OCI-LY7 (cell line): ENCODE measurements around the gene NFAM1. TPM values are rescaled to one million over a fixed set of nuclear protein-coding genes. Genes with fewer than 3 reads are reported as not detected.

Experiments used
- BruUV-seq: library from RNA; stranded (reverse); fragments of 400-500 nt; replicated peaks from 2 replicates; lab custom pipeline; 2021; lab: Mats Ljungman, UMichigan
- CTCF ChIA-PET: fragments of 300-600 bp; sonication (Branson Sonifier 250); formaldehyde crosslinking; loops from one replicate; lab custom pipeline; 2022; ENCODE audit warnings: antibody characterized with exemption; ENCODE audit not compliant: unreplicated experiment; lab: Charles Lee
- POLR2A ChIA-PET: fragments of 300-600 bp; sonication (Branson Sonifier 250); formaldehyde crosslinking; loops from one replicate; lab custom pipeline; 2022; ENCODE audit warnings: antibody characterized with exemption; lab: Charles Lee
- DNase-seq: peaks from one replicate; pipeline ENCODE4 v3.0.0-alpha.2; 2015; ENCODE audit warnings: low spot score
- H2AFZ ChIP-seq: fragments of 200-600 bp; sonication (generic), shearing (Covaris generic); 2 replicates; pipeline ENCODE4 v1.6.1; 2014; ENCODE audit warnings: mild to moderate bottlenecking, antibody characterized with exemption, low read length, moderate library complexity
- H3K27ac ChIP-seq: fragments of 200-600 bp; sonication (generic); 2 replicates; pipeline ENCODE4 v1.5.1; 2014; ENCODE audit warnings: mixed run types, low read depth, mild to moderate bottlenecking, moderate library complexity, low read length, inconsistent platforms; ENCODE audit not compliant: poor library complexity, severe bottlenecking
- H3K36me3 ChIP-seq: fragments of 200-600 bp; sonication (generic); 2 replicates; pipeline ENCODE4 v1.6.1; 2014; ENCODE audit warnings: mild to moderate bottlenecking, antibody characterized with exemption, low read length, moderate library complexity, mixed read lengths; ENCODE audit not compliant: insufficient read depth
- H3K4me1 ChIP-seq: fragments of 200-600 bp; sonication (generic); 2 replicates; pipeline ENCODE4 v1.5.1; 2014; ENCODE audit warnings: mild to moderate bottlenecking, low read length; ENCODE audit not compliant: insufficient read depth, poor library complexity, severe bottlenecking
- H3K4me2 ChIP-seq: fragments of 200-600 bp; sonication (generic); 2 replicates; pipeline ENCODE4 v1.6.1; 2014; ENCODE audit warnings: mild to moderate bottlenecking, low read length
- H3K4me3 ChIP-seq: fragments of 200-600 bp; sonication (generic); 2 replicates; pipeline ENCODE4 v1.5.1; 2014; ENCODE audit warnings: mild to moderate bottlenecking, low read depth, low read length; ENCODE audit not compliant: poor library complexity, severe bottlenecking
- H3K79me2 ChIP-seq: fragments of 200-600 bp; sonication (generic); 2 replicates; pipeline ENCODE4 v1.6.1; 2016; ENCODE audit warnings: low read depth, mild to moderate bottlenecking, low read length, moderate library complexity, mixed read lengths; ENCODE audit not compliant: insufficient read depth
- H3K9me2 ChIP-seq: fragments of 200-600 bp; sonication (generic); 2 replicates; pipeline ENCODE4 v1.6.1; 2016; ENCODE audit warnings: mild to moderate bottlenecking, low read length, mixed read lengths; ENCODE audit not compliant: insufficient read depth
- H3K9me3 ChIP-seq: fragments of 200-600 bp; sonication (generic); 2 replicates; pipeline ENCODE4 v1.6.1; 2014; ENCODE audit warnings: mild to moderate bottlenecking, mixed run types, low read length, mixed read lengths
- H4K20me1 ChIP-seq: fragments of 200-600 bp; sonication (generic); 2 replicates; pipeline ENCODE4 v1.6.1; 2014; ENCODE audit warnings: mild to moderate bottlenecking, antibody characterized with exemption, low read length, moderate library complexity, mixed read lengths; ENCODE audit not compliant: insufficient read depth
- EZH2phosphoT487 ChIP-seq: fragments of 200-600 bp; sonication (generic); IDR thresholded peaks from 2 replicates; pipeline ENCODE4 v1.6.1; 2018; ENCODE audit warnings: low read depth, borderline replicate concordance, mild to moderate bottlenecking, mixed run types, antibody characterized with exemption, low read length, moderate library complexity, mixed read lengths
- intact Hi-C: fragments of 100-400 bp; cut with micrococcal nuclease; formaldehyde crosslinking; loops from one replicate; pipeline ENCODE4 v1.10.0; 2022; ENCODE audit not compliant: unreplicated experiment
- total RNA-seq, 2 experiments: library from RNA; depleted of rRNA in 1 of 2; stranded (reverse); fragments of >200 nt in 1 of 2; shearing (Covaris generic) in 1 of 2; gene quantifications; 2 replicates each; pipeline ENCODE4 v1.2.3, GENCODE V29; 2014 to 2022
- TF ChIP-seq, protein P1 (sequence below): fragments of 200-600 bp; sonication (generic); conservative IDR thresholded peaks from 2 replicates; pipeline ENCODE4 v1.5.1; 2014; ENCODE audit warnings: mild to moderate bottlenecking, antibody characterized with exemption, low read length, moderate library complexity, mixed read lengths

NFAM1 gene
- total RNA-seq, 2 experiments from 2014 or later: 0.16 to 0.88 TPM

DNA sequence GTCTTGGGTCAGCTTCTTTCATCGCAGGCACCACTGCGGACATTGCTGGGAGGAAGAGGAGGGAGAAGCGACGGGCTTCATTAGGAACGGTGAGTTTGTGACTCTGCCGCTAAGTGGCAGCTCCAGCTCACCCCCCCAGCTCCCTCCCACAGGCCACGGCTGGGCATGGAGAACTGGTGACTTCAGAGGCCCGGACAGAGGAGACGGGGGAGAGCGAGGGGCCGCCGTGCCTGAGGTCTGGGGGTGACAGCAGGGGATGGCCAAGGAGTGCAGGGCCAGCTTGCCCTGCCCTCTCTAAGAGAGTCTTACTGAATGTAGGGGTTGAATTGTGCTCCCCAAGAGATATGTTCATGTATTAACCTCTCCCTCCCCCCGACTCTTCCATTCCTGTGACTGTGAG lies 13.9 kb upstream of the NFAM1 start:
- H4K20me1 ChIP-seq: no peaks in the 10 kb centered on the region
- peaks cover 45% of the 10 kb centered on the region for H3K4me1 ChIP-seq
- POLR2A ChIA-PET: interaction anchor here (0.6 kb wide), 1 partner anchor 222 kb away, joined by 3 read pairs; no protein-coding TSS in a partner anchor
- H2AFZ ChIP-seq: no peak overlapping the region
- DNase-seq: no peak
- no peak for TF ChIP-seq EZH2phosphoT487
- TF ChIP-seq, protein P1, sequence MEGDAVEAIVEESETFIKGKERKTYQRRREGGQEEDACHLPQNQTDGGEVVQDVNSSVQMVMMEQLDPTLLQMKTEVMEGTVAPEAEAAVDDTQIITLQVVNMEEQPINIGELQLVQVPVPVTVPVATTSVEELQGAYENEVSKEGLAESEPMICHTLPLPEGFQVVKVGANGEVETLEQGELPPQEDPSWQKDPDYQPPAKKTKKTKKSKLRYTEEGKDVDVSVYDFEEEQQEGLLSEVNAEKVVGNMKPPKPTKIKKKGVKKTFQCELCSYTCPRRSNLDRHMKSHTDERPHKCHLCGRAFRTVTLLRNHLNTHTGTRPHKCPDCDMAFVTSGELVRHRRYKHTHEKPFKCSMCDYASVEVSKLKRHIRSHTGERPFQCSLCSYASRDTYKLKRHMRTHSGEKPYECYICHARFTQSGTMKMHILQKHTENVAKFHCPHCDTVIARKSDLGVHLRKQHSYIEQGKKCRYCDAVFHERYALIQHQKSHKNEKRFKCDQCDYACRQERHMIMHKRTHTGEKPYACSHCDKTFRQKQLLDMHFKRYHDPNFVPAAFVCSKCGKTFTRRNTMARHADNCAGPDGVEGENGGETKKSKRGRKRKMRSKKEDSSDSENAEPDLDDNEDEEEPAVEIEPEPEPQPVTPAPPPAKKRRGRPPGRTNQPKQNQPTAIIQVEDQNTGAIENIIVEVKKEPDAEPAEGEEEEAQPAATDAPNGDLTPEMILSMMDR: no peak
- no TSS peak for BruUV-seq
- no peaks in the 10 kb centered on the region for H3K9me2 ChIP-seq
- no peaks in the 10 kb centered on the region for H3K9me3 ChIP-seq
- CTCF ChIA-PET: no interaction called here
- no peaks in the 10 kb centered on the region; the same call in 1 of the 2 replicates for H3K79me2 ChIP-seq
- H3K36me3 ChIP-seq: peaks cover 5% of the 10 kb centered on the region; the same call in 1 of the 2 replicates
- no peak overlapping the region for H3K27ac ChIP-seq
- no peak overlapping the region for H3K4me3 ChIP-seq
- intact Hi-C loops: no loop called here
- no peak overlapping the region for H3K4me2 ChIP-seq

DNA sequence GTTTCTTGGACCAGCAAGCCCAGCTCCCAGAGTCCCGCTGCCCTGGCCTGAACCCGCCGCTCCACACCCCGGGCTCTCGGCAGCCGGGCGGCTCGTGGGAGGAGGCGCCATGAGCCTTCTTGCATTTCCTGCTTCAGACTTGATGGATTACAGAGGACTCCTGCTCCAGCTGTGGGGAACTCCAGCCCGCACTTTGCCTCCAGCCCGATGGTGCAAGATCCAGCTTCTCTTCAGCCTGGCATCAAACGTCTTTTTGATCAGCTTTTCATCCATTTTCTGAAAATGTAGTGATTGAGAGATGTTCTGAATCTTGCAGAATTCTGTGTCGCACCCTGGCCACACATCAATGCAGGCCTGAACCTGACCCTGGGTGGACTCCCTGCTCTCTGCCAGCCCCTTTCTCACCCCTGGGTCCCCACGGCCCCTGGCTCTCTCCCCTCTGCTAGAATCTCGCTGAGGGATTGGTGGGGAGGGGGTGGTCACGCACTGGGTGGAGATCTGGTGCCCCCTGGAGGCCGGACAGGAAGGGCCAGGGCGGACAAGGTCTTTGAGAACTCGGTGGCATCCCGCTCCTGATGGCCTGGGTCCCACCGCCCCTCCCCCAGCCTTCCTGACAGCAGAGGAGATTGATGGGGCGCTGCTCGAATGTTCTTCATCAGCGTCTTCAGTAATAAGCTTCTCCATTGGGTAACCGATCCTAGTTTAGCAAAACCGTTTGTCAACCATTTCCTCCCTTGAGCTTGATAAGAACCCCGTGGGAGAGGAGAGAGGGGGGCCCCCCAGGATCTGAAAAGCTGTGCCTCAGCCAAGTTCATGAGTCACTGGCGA lies 12.1 kb upstream of the NFAM1 start:
- CTCF ChIA-PET: interaction anchor here (0.9 to 1.2 kb wide), 2 partner anchors 30 to 147 kb away, joined by 3 to 4 read pairs; no protein-coding TSS in a partner anchor
- intact Hi-C loops: loop anchor here (5.0 kb wide), 3 partner anchors 108 to 497 kb away; partner anchors contain the start of genes CENPM, POLDIP3 and SERHL2
- Histone ChIP-seq H2AFZ (peak overlapping the region; percentile 88), H3K4me2 (peak overlapping the region; percentile 85), H4K20me1 (no peaks in the 10 kb centered on the region), H3K9me3 (no peaks in the 10 kb centered on the region), H3K9me2 (no peaks in the 10 kb centered on the region), H3K36me3 (peaks cover 5% of the 10 kb centered on the region; the same call in 1 of the 2 replicates), H3K4me3 (peak overlapping the region; percentile 65), H3K79me2 (peaks cover 4% of the 10 kb centered on the region; the same call in 1 of the 2 replicates), H3K27ac (peak overlapping the region; percentile 70), H3K4me1 (peaks cover 64% of the 10 kb centered on the region)
- no peak for TF ChIP-seq EZH2phosphoT487
- TF ChIP-seq, protein P1: peak; percentile 83
- POLR2A ChIA-PET: interaction anchor here (0.6 to 1.5 kb wide), 3 partner anchors 15 to 146 kb away, joined by 3 to 5 read pairs (median 4); no protein-coding TSS in a partner anchor
- no TSS peak for BruUV-seq
- DNase-seq: peak; percentile 90
